ENCODE results near the gene COL25A1.
"Not testable (repeated sequence)": the region's sequence is repeated elsewhere in the genome, so short reads cannot be mapped to it uniquely, and the experiment has no call there.

COL25A1 gene

DNA sequence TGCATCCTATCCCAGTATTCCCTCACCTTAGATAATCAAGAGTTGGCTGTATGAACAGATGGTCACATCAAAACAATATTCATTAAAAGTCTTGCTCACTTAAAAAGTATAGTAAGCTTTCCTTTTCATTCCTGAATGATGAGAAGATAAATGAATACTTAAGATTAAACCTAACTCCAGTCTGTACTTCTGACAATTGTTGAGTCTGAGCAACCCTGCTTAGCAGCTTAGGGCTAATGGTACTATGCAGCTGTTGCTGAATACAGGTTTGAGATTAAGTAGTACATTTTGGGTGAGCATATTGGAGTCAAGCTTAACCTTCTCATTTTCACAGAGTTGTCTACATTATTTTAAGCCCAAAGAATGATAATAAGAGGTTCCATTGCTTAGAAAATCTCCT is 417.9 kb downstream of the COL25A1 start:
- no peak for DNase-seq (ENCODE audit: extremely low read depth in 1 of 2, low read depth in 1 of 2)

DNA sequence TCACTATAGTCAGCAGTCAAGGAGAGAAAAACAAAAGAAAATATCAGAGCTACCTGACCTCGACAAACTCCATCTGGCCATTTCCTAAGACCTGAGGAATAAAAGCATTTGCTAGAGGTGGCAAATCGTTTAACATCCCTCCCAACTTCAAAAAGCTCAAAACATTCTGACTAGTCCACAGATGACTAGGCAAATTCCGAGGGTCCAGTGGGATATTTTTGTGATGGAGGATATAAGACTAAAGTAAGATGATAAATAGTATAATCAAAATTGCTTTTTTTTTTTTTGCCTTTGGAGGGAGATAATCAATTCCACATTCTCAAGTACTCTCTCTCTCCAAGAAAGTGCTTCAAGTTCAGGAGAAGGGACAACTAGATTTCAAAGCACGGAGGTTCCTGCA is 420.5 kb downstream of the COL25A1 start:
- no peak for DNase-seq (ENCODE audit: extremely low read depth in 1 of 2, low read depth in 1 of 2)

- DNase-seq (ENCODE audit: extremely low read depth in 1 of 2, low read depth in 1 of 2): no peak
Measured at GRCh38 chr4:108881190-108881589, 421.3 kb downstream of the COL25A1 start.

DNA sequence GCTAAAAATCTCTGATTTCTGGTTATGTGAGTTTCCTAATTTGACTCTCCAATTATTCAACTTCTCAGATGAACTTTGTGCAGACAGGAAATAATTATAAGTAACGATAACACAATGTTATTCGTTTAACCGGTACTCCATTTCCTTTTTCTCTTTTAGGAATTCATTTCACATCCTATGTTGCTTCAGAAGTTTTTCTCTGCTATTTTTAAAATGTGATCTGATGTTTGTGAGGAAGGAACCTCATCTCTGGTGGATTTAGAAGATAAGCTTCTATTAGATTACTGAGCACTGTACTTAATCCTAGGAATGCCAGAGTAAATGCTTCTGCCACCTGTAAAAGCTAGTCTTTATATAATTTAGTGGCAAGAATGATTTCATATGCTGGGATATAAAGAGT is 423.7 kb downstream of the COL25A1 start:
- no peak for DNase-seq (ENCODE audit: extremely low read depth in 1 of 2, low read depth in 1 of 2)

GRCh38 chr4:108877821-108878220 is 424.6 kb downstream of the COL25A1 start:
- no peak for DNase-seq (ENCODE audit: extremely low read depth in 1 of 2, low read depth in 1 of 2)

DNA sequence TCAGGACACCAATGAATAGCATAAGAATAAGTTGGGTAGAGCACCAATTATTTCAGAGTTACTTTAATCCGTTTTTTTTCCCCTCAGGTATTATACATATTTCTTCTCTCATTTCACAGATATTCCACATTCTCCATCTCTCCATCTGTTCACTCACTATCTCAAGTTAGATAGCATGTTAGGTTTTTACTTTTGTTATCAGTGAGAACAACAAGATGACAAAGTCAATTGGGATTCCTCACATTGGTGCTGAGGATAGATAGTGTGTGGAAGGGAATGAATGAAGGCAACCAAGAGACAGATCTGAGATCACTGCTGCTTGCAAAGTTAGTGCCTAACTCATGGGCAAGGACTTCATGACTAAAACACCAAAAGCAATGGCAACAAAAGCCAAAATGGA is 427.7 kb downstream of the COL25A1 start:
- DNase-seq (ENCODE audit: extremely low read depth in 1 of 2, low read depth in 1 of 2): no peak

DNA sequence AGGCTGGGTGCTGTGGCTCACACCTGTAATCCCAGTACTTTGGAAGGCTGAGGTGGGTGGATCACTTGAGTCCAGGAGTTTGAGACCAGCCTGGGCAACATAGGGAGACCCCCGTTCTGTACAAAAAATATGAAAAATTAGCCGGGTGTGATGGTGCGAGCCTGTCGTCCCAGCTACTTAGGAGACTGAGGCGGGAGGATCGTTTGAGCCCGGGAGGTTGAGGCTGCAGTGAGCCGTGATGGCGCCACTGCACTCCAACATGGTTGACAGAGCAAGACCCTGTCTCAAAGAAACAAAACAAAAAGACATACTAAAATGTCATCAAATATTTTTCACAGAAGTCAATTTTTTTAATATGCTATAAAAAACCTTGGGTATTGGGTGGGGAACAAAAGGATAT is 432.5 kb downstream of the COL25A1 start:
- not testable (repeated sequence) for DNase-seq (ENCODE audit: extremely low read depth in 1 of 2, low read depth in 1 of 2)

- no peak for DNase-seq (ENCODE audit: extremely low read depth in 1 of 2, low read depth in 1 of 2)
Measured at GRCh38 chr4:108868606-108869227, 433.7 kb downstream of the COL25A1 start.

- no peak for DNase-seq (ENCODE audit: extremely low read depth in 1 of 2, low read depth in 1 of 2)
Measured at GRCh38 chr4:108867476-108867875, 435.0 kb downstream of the COL25A1 start.

GRCh38 chr4:108861334-108861733 is 441.1 kb downstream of the COL25A1 start:
- DNase-seq (ENCODE audit: extremely low read depth in 1 of 2, low read depth in 1 of 2): no peak

- DNase-seq (ENCODE audit: extremely low read depth in 1 of 2, low read depth in 1 of 2): no peak
Measured at GRCh38 chr4:108854786-108855185, 447.7 kb downstream of the COL25A1 start.

DNA sequence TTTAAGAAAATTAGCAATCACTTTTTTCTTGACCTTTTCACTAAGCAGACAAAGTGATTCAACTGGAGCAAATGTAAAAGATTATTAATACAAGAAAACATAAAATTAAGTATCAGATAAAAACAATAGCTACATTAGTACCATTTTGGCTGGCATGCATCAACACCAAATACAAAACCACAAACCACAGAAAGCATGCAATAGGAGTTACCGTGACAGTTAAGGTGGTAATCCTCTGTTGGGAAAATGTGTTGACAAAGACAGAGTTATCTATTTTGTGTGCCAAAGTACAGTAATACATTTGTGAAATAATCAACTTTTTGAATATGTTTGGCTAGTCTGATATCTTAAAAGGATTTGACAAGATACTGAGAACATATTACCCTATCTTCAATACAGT is 449.8 kb downstream of the COL25A1 start:
- DNase-seq (ENCODE audit: extremely low read depth in 1 of 2, low read depth in 1 of 2): no peak

DNA sequence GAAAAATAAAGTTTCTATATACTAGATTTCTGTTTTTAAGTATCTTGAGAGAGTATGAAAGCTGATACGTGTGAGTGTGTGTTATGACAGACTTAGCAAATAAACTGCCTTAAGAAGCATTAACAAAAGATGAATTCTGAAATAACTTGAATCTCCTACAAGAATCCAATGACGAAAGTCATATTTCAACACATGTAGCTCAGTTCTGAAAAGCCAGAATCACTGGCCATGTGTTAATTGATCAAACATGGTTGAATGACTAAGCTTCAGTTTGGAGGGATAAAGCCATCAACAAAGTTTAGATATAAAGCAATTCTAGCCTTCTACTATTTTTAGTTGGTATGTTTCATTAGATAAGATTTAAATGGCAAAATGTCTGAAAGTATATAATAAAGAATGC is 451.1 kb downstream of the COL25A1 start:
- no peak for DNase-seq (ENCODE audit: extremely low read depth in 1 of 2, low read depth in 1 of 2)

GRCh38 chr4:108850219-108850649 is 452.2 kb downstream of the COL25A1 start:
- no peak for DNase-seq (ENCODE audit: extremely low read depth in 1 of 2, low read depth in 1 of 2)

DNA sequence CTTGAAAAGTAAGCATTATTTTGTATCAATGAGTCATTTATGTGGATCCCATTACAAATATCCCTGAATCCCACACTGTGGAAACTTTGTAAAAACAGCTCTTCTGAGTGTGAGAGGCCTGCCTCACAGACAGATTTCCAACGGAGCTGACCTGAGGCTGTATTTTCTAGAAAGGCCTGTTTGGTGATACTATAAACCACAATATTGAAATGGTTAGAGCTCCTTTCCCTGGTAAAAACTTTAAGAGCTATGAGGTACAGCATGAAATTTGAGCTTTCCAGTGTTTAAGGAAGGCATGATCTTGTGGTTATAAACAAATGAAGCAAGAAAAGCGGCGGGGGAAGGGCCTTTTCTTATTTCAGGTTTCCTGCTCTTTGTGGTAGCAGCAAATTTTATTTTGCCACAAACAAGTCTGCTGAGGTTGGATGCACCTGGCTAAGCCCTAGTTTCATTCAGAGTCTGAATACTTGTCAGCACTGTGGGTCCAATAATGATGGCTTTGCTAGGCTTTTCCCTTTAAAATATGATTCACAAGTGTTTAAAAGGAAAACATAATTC is 452.8 kb downstream of the COL25A1 start:
- DNase-seq (ENCODE audit: extremely low read depth in 1 of 2, low read depth in 1 of 2): no peak

DNA sequence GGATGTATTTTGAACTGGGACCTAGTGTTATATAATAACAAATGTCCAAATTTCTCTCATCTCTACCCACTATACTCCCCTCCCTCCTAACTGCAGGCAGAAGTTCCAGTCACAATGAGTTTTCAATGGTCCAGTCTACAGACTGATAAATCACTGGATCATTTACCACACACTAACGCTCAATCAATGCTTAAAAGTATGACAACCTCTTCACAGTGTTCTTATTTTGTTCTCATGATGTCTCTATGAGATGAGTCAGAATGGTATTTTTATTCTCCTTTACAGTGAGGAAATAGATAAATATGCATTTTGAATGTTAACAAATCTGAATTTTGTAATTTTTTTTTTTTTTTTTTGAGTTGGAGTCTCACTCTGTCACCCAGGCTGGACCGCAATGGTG is 455.9 kb downstream of the COL25A1 start:
- DNase-seq (ENCODE audit: extremely low read depth in 1 of 2, low read depth in 1 of 2): no peak

GRCh38 chr4:108840426-108840975 is 462.0 kb downstream of the COL25A1 start:
- no peak for DNase-seq (ENCODE audit: extremely low read depth in 1 of 2, low read depth in 1 of 2)

- no peak for DNase-seq (ENCODE audit: extremely low read depth in 1 of 2, low read depth in 1 of 2)
Measured at GRCh38 chr4:108839333-108839732, 463.1 kb downstream of the COL25A1 start.

DNA sequence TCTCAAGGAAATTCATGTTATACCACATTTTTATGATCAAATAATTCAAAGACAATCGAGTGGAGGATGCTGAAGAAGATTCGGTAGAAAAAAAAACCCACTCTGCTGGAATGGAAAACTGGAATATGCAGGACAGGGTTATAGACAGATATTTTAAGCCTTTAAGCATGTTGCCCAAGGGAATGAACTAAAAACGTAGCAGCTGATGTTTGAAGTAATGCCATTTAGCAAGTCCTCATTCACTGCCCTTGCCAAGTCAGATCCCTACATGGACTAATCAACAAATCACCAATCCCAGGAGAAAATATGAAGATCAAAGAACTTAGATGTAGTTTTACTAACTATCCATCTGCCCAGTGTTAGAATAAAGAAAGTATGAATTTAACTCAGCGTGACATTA is 464.0 kb downstream of the COL25A1 start:
- DNase-seq (ENCODE audit: extremely low read depth in 1 of 2, low read depth in 1 of 2): no peak

DNA sequence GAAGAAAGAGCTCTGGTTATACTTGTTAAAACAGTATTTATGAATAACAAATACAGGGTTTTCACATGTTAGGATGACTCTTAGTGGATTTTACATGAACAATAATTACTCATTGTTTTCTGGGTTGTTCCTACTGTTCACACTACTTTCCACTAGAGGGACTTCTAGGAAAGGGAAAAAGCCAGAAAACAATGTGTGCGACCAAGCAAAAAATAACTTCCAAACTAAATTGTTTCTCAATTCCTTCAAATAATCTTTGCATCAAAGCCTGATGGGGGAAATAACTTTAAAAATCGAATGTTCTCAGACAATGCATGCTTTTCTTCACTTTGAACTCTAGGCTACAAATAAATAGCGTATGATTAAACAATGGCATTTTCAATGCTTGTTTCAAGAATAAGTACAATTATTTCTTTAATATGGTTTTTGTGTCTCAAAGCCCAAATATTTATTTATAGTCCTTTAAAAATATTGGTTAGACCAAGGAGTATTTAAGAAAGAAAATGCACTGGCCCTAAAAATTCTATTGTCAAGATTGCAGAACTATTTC is 467.5 kb downstream of the COL25A1 start:
- DNase-seq (ENCODE audit: extremely low read depth in 1 of 2, low read depth in 1 of 2): no peak

DNA sequence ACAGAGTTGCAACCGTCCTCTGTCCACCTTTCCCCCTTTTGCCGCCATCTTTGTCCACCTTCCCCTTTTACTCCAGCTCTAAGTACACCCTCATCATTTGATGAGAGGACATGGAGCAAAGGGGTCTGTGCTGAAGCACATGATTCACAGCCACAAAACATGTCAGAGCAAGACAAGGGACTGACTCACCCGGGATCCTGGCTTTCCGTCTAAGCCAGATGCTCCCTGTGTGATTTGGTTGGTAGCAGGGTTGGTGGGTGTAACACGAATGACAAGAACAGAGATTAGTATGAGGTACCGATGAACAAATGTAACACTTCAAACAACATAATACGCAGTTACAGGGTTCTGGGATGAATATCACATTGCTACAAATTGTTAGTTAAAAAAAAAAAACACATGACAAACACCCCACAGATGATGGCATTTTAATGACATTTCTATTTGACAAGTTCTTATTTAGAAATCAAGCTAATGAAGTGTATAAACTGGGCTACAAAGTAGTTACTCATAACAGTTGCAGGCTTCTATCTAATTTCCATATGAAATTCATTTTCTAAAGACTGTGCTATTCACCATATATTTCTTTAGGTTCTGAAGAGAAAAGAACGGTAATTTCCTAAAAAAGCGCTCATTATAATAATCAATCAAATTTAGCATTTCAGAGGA is 468.2 kb downstream of the COL25A1 start:
- no peak for DNase-seq (ENCODE audit: extremely low read depth in 1 of 2, low read depth in 1 of 2)

DNA sequence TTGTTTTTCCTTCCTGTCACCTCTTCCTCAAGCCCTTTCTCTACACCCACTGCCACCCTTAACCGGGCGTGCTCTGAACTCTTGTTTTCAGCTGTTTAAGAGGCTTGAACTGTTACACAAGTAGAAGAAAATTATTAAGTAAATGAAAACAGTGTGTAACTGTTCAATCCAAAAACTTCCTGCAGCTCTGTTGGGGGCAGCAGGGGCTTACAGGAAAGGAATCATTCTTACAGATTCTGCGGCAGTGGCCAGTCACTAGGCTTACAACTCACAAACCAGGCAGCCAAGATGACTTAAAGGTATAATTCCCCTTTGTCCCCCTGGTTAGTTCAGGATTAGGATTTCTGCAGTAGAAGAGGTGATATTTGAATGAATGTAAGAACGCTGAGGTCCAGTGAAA is 469.4 kb downstream of the COL25A1 start:
- DNase-seq (ENCODE audit: extremely low read depth in 1 of 2, low read depth in 1 of 2): no peak

Data from stimulated activated CD8-positive, alpha-beta memory T cell treated with anti-CD3 and anti-CD28 coated beads, Interleukin-7, amount 100 ng/mL, for 48 hours (primary cell).